ENCODE measurements around the gene TRMO. TPM values are rescaled to one million over a fixed set of nuclear protein-coding genes. Genes with fewer than 3 reads are reported as not detected.
A peak's percentile ranks its signal among the peaks of the same experiment; 100 is the strongest.
"Not testable (repeated sequence)": the region's sequence is repeated elsewhere in the genome, so short reads cannot be mapped to it uniquely, and the experiment has no call there.

TRMO gene, protein sequence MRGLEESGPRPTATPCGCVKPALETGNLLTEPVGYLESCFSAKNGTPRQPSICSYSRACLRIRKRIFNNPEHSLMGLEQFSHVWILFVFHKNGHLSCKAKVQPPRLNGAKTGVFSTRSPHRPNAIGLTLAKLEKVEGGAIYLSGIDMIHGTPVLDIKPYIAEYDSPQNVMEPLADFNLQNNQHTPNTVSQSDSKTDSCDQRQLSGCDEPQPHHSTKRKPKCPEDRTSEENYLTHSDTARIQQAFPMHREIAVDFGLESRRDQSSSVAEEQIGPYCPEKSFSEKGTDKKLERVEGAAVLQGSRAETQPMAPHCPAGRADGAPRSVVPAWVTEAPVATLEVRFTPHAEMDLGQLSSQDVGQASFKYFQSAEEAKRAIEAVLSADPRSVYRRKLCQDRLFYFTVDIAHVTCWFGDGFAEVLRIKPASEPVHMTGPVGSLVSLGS
- 29.8 and 36.7 TPM in 2 replicates for total RNA-seq (2014; rRNA removed; shearing (Covaris generic); ENCODE audit: low replicate concordance)

DNA sequence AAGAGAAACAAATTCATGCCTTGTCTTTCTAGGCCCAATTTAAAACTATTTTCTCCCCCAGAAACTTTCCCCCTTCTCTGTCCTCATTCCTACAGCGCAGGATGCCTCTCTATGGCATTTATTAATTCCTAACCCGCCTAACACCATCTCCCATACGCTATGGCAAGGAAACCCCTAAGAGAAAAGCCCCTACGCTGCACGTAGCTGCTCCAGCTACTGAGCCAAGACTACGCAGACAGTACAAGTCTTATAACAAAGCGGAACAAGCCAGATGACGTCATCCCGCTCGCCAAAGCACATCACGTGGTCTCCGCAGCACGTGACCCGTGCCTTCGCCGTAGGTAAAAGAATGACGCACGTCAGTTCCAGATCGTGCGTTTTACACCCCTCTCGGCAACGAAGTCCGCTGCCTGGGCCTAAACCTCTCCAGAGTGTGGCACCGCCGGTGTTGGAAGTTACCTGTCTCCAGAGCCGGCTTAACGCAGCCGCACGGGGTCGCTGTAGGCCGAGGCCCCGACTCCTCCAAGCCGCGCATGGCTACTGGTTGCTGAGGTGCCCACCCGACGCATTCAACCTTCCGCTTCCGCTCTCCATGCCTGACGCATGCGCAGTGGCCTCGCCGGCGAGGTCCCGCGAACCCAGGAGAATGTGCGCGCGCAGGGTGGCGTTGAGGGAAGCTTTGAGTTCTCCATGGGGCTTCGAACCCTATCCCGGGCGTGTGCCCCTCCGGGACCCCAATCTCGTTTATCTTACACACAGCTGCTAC, at the start of gene TRMO:
TRMO (minus strand) TSS at position 542 of the 766 bp plus-strand sequence; CDS start at position 535, 7 bp downstream.
- peak; percentile 96 for DNase-seq (ENCODE audit: low read depth)

DNA sequence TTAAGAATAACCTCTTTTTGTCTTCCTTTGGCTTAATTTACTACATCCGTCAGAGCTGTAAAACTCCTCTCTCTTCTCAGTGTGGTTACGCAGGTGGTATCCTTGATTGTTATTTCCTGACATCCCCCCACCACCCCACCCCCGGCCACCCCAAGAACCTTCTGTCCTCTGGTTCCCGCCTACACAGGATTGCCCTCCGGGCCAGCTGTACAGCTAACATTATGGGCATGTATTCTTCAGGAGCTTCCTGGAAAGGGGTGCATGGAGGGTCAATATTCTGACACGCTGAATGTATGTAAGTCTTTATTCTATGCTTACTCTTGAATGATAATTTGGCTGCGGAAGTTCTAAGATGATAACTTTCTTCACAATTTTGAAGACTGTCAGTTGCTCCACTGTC, 47.9 kb upstream of the TRMO start:
- no peak for DNase-seq (ENCODE audit: low read depth)
- in situ Hi-C loops (cut with HindIII; ENCODE audit: low pct_unique_long_range_greater_than_20kb, low sequenced_read_pairs) = no loop called here

More for the DNA sequence above, at the start of gene TRMO:
- in situ Hi-C loops (cut with HindIII; ENCODE audit: low pct_unique_long_range_greater_than_20kb, low sequenced_read_pairs) = no loop called here

DNA sequence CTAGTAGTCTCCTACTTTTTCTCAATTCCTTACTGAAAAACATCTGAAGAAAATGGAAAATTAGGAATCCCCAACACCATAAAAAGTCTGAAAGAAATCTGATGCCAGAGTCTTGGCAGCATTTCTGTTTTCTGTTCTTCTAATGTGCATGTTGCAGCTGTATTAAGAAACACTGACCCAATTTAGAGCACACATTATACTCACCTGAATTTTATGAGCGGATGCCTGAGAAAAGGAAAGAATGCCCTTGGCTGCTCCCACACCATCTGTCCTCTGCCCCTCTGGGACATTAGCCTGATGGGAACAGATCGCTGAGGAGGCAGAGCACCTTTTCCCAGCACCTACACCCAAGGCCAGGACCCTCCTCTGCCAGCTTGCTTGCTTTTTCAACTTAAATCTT, 46.7 kb upstream of the TRMO start:
- no peak for DNase-seq (ENCODE audit: low read depth)
- in situ Hi-C loops (cut with HindIII; ENCODE audit: low pct_unique_long_range_greater_than_20kb, low sequenced_read_pairs) = no loop called here

DNA sequence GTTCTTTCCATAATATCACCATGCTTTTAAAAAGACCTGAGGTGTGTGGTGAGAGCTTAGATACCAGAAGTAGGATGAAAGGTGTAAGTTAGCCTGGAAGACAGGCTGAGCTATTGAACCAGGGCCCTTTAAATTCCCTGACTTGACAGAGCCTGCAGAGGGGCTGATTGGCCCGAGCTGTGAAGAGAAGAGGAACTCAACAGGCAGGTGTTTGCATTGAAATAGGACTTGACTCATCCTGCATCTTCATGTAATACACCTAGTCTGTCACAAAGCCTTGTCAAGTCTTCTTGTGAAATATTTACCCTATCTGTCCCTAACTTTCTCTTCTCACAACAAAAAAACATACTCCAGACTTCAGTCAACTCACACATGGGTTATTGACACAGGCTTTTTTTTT, 44.2 kb upstream of the TRMO start:
- no peak for DNase-seq (ENCODE audit: low read depth)
- in situ Hi-C loops (cut with HindIII; ENCODE audit: low pct_unique_long_range_greater_than_20kb, low sequenced_read_pairs) = no loop called here

DNA sequence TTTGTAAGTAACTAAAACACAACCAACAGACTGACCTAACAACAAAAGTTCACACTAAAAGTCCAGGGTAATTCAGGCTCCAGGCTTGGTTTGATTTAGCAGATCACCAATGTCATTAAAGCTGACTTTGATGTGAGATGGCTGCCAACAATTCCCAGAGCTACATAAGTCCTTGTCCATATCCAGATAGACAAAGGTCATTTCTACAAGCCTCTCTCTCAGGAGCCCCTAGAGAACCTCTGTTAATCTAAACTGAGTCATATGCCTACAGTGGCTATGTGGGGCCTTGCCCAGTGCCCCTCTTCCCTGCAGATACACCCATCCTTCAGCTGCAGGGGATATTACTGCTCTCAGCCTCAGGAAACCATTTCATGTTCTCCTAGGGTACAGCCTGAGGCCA, 42.6 kb upstream of the TRMO start:
- in situ Hi-C loops (cut with HindIII; ENCODE audit: low pct_unique_long_range_greater_than_20kb, low sequenced_read_pairs) = no loop called here
- no peak for DNase-seq (ENCODE audit: low read depth)

DNA sequence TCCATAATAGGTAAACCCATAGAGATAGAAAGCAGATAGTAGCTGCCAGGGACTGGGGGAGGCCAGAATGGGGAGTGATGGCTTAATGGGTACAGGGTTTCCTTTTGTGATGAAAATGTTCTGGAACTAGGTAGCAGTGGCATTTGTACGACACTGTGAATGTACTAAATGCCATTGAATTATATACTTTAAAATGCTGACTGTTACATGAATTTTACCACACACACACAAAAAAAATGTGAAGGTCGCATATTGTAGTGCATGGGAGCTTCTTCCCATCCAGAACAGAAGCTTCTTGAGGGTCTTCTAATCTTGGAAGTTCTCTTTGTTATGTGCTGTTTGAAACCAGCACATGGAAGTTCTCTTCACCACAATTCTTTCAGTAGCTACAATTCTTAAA, 40.9 kb upstream of the TRMO start:
- no peak for DNase-seq (ENCODE audit: low read depth)
- in situ Hi-C loops (cut with HindIII; ENCODE audit: low pct_unique_long_range_greater_than_20kb, low sequenced_read_pairs) = no loop called here

DNA sequence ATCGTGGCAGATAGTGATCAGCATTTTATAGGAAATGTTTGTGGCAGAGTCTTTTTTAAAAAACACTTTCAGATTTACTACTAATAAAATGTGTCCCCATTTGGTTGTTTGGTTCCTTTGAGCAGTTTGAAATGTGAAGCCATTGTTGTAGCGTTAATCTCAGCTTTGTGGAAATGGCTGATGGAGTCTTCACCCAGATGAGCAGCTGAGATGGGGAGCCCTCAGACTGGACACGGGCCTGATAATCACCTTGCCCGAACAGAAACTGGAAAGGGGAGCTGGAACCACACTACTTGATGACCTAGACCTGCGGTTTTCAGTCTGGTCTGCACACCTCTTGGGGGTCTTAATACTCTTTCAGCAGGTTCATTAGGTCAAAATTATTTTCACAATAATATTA, 40.3 kb upstream of the TRMO start:
- in situ Hi-C loops (cut with HindIII; ENCODE audit: low pct_unique_long_range_greater_than_20kb, low sequenced_read_pairs) = no loop called here
- no peak for DNase-seq (ENCODE audit: low read depth)

DNA sequence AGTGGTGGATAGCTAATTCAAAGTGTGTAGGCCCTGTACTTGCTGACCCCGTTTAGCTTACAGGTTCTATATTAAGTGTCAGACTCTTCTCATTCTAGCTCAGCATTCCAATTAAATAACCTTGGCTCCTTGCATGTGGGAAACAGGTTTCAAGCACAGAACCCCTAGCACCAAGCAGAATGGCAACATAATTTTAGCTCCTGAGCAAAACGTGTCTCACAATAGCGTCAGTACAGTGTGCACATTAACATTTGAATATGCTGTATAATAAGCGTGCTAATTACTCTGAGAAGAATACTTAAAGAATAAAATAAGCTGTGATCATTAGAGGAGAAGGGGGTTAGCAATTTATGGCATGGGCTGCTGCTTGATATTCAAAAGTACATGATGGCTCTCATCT, 39.8 kb upstream of the TRMO start:
- DNase-seq (ENCODE audit: low read depth) = no peak
- in situ Hi-C loops (cut with HindIII; ENCODE audit: low pct_unique_long_range_greater_than_20kb, low sequenced_read_pairs) = no loop called here

DNA sequence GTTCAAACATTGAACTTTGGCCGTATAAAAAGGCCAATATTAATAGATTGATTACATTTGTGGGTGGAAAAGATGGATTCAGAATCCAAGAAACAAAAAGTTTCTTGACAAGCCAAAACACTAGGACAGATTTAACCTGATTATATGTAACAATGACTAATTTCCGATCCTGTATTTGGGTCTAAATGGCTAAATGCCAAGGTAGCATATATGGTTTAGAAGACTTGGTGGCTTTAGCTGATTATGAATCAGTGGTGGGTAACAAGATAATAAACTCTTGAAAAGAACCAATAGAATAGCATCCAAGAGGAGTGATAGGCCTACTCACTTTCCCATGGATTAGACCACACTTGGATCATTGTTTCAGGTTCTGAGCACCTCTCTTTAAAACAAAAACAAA, 39.1 kb upstream of the TRMO start:
- in situ Hi-C loops (cut with HindIII; ENCODE audit: low pct_unique_long_range_greater_than_20kb, low sequenced_read_pairs) = no loop called here
- DNase-seq (ENCODE audit: low read depth) = no peak

DNA sequence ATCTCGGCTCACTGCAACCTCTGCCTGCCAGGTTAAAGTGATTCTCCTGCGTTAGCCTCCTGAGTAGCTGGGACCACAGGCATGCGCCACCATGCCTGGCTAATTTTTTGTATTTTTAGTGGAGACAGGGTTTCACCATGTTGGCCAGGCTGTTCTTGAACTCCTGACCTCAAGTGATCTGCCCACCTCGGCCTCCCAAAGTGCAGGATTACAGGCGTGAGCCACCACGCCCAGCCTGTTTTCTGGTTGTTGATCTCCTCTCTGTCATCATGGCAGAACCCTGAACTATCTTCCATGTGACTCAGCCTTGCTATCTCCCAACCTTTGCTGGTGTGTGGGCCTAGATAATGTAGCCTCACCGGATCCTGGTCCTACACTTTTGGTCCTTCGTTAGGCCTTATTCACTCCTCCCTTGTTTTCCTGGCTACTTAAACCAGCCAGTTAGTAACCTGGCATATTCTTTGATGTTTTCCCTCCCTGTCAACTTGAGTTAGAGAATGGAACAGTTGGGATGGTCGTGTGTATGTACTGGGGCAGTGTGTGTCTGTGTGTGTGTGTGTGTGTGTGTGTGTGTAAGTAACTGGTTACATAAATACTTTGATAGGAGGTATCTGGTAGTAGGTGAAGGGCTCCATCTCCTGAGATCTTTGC, 38.5 kb upstream of the TRMO start:
- DNase-seq (ENCODE audit: low read depth); in situ Hi-C loops (cut with HindIII; ENCODE audit: low pct_unique_long_range_greater_than_20kb, low sequenced_read_pairs): not testable (repeated sequence)

DNA sequence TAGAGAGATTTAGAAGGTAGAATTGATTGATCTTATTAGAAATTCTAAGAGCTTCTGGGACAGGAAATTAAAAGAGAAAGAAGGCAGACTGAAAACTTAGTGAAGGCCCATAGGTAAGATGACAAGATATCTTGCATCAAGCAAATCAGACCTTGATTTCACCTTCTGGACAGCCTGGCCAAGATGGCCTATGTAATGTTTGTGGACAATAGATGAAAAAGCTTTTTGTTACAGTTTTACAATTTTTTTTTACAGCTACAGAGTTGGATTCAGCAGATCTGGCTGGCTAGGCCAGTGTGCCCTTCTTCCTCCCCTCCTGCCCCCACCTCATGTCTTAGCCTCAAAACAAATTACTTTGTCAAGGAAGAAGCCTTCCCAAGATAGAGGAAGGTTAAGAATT, 37.3 kb upstream of the TRMO start:
- in situ Hi-C loops (cut with HindIII; ENCODE audit: low pct_unique_long_range_greater_than_20kb, low sequenced_read_pairs) = no loop called here
- DNase-seq (ENCODE audit: low read depth) = no peak

DNA sequence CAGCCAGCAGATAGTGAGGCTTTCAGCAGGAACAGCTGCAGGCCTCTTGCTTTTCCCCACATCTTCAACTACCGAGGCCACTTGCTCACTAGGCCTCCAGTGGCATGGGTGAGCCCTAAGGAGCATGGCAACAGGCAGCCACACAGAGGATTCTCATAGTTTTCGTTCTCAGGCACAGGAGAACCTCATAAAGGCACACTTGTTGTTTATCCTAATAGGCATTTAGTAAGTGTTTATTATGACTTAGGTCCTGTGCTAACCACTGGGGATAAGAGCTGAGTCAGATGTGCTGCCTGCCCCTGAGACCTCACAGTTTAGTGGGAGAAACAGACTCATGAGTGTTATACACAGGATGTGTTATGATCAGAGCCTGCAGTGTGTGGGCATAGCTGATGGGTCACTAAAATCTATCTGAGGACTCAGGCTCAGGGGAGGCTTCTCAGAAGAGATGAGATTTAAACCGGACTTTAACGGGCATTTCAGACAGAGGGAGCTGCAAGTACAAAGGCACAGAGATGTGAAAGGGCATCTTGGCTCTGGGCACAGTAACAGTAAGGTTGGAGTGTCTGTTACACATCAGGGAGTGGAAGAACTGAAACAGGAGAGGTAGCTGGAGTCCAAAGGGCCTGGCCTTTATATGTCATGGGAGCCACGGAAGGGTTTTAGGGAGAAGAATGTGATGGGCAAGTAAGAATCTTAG, 36.7 kb upstream of the TRMO start:
- no peak for DNase-seq (ENCODE audit: low read depth)
- in situ Hi-C loops (cut with HindIII; ENCODE audit: low pct_unique_long_range_greater_than_20kb, low sequenced_read_pairs) = no loop called here

DNA sequence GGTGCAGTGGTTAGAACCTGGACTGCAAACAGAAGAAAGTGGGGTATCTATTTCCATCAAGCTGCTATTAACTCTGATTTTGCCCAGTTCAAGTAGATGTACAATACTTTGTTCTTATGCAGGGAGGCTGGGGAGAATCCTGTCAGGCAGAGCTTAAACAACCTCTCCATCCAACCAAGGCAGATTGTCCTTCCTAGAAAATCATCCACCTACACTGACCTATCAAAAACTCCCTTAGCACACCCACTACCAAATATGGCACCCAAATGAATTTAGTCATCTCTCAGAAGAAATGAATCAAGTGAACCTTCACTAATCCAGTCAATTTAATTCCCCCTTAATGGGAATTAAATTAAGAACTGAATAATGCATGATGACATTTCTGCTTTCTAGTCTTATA, 34.0 kb upstream of the TRMO start:
- no peak for DNase-seq (ENCODE audit: low read depth)
- in situ Hi-C loops (cut with HindIII; ENCODE audit: low pct_unique_long_range_greater_than_20kb, low sequenced_read_pairs) = no loop called here

DNA sequence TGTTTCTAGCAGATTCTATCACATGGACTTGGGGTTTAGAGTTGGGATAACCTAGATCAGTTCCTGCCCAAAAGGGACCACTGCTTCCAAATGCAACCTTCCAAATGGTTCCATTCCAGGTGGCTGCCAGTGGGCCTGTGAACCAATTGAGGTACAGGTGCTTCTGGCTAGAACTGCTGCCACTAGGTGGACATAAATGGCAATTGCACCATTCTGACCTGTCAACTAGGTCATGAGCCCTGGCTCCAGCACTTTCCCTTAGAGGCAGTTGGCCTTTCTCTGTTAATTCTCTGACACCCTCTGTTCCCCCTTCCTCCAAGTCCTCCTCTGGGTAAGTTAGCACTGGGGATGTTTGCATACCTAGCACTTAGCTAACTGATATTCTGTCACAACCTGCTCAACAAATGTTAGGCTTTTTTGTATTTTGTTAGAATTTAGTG, 32.3 kb upstream of the TRMO start:
- in situ Hi-C loops (cut with HindIII; ENCODE audit: low pct_unique_long_range_greater_than_20kb, low sequenced_read_pairs) = no loop called here

DNA sequence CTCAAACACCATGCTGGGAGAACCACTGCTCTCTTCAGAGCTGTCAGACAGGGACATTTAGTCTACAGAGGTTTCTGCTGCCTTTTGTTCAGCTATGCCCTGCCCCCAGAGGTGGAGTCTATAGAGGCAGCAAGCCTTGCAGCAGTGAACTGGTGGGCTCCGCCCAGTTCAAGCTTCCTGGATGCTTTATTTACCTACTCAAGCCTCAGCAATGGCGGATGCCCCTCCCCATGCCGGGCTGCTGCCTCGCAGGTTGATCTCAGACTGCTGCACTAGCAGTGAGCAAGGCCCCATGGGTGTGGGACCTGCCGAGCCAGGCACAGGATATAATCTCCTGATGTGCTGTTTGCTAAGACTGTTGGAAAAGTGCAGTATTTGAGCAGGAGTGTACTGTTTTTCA, 28.6 kb upstream of the TRMO start:
- in situ Hi-C loops (cut with HindIII; ENCODE audit: low pct_unique_long_range_greater_than_20kb, low sequenced_read_pairs); DNase-seq (ENCODE audit: low read depth): not testable (repeated sequence)

More for the DNA sequence above, 32.3 kb upstream of the TRMO start:
- peak; percentile 17 for DNase-seq (ENCODE audit: low read depth)

DNA sequence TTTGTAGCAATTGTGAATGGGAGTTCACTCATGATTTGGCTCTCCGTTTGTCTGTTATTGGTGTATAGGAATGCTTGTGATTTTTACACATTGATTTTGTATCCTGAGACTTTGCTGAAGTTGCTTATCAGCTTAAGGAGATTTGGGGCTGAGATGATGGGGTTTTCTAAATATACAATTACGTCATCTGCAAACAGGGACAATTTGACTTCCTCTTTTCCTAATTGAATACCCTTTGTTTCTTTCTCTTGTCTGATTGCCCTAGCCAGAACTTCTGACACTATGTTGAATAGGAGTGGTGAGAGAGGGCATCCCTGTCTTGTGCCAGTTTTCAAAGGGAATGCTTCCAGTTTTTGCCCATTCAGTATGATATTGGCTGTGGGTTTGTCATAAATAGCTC, 24.8 kb upstream of the TRMO start:
- in situ Hi-C loops (cut with HindIII; ENCODE audit: low pct_unique_long_range_greater_than_20kb, low sequenced_read_pairs); DNase-seq (ENCODE audit: low read depth): not testable (repeated sequence)

DNA sequence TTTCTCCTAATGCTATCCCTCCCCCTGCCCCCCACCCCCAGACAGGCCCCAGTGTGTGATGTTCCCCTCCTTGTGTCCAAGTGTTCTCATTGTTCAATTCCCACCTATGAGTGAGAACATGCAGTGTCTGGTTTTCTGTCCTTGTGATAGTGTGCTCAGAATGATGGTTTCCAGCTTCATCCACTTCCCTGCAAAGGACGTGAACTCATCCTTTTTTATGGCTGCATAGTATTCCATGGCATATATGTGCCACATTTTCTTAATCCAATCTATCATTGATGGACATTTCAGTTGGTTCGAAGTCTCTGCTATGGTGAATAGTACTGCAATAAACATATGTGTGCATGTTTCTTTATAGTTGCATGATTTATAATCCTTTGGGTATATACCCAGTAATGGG, 23.2 kb upstream of the TRMO start:
- in situ Hi-C loops (cut with HindIII; ENCODE audit: low pct_unique_long_range_greater_than_20kb, low sequenced_read_pairs); DNase-seq (ENCODE audit: low read depth): not testable (repeated sequence)

DNA sequence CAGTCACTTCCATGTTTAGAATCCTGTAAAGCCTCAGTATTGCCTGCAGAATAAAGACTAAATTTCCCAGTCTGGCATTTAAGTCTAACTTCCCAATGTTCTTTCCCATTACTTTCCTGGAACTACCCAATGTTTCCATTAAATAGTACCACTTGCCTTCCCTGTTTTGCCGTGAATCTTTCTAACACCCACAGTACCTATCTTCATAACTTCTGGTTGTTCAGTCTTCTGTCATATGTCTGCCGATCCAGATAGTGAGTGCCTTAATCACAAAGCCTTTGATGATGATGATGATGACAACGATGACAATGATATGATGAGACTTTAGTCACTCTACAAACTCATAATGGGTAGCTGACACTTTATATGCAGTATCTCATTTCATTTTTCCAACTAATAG, 22.3 kb upstream of the TRMO start:
- no peak for DNase-seq (ENCODE audit: low read depth)
- in situ Hi-C loops (cut with HindIII; ENCODE audit: low pct_unique_long_range_greater_than_20kb, low sequenced_read_pairs) = no loop called here

Measured in Caki2 (cell line).